DOHH2 (cell line): Measurements from ENCODE around the gene ATAD3C.
"Not testable (repeated sequence)": the region's sequence is repeated elsewhere in the genome, so short reads cannot be mapped to it uniquely, and the experiment has no call there.

ENCODE experiments used
- EZH2phosphoT487 ChIP-seq: fragments of 200-600 bp; sonication (generic); IDR thresholded peaks from 2 replicates; pipeline ENCODE4 v1.6.1; 2017; ENCODE audit warnings: borderline replicate concordance, mild to moderate bottlenecking, antibody characterized with exemption, low read length, moderate library complexity, mixed read lengths
- TF ChIP-seq, protein P1 (sequence below): fragments of 200-600 bp; sonication (generic); IDR thresholded peaks from one replicate; pipeline ENCODE4 v1.5.1; 2014; ENCODE audit warnings: antibody characterized with exemption, mild to moderate bottlenecking, low read depth, low read length; ENCODE audit not compliant: poor library complexity, severe bottlenecking

GRCh38 chr1:1514376-1514775 is 64.9 kb downstream of the ATAD3C start:
- TF ChIP-seq, protein P1, sequence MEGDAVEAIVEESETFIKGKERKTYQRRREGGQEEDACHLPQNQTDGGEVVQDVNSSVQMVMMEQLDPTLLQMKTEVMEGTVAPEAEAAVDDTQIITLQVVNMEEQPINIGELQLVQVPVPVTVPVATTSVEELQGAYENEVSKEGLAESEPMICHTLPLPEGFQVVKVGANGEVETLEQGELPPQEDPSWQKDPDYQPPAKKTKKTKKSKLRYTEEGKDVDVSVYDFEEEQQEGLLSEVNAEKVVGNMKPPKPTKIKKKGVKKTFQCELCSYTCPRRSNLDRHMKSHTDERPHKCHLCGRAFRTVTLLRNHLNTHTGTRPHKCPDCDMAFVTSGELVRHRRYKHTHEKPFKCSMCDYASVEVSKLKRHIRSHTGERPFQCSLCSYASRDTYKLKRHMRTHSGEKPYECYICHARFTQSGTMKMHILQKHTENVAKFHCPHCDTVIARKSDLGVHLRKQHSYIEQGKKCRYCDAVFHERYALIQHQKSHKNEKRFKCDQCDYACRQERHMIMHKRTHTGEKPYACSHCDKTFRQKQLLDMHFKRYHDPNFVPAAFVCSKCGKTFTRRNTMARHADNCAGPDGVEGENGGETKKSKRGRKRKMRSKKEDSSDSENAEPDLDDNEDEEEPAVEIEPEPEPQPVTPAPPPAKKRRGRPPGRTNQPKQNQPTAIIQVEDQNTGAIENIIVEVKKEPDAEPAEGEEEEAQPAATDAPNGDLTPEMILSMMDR: not testable (repeated sequence)
- TF ChIP-seq EZH2phosphoT487: not testable (repeated sequence)
